WERI-Rb-1 (cell line): Measurements from ENCODE around the gene RNF112.

Experiments used
- DNase-seq: peaks from one replicate; pipeline ENCODE4 v3.0.0-alpha.2; 2020
- H3K27ac ChIP-seq: fragments of 250-450 bp; sonication (Bioruptor Pico); 2 replicates; pipeline ENCODE4 v1.5.1; 2020; ENCODE audit warnings: mild to moderate bottlenecking, moderate library complexity
- H3K27me3 ChIP-seq: fragments of 250-450 bp; sonication (Bioruptor Pico); 2 replicates; pipeline ENCODE4 v1.5.1; 2021; ENCODE audit warnings: mild to moderate bottlenecking, low read depth, moderate library complexity; ENCODE audit not compliant: insufficient read depth, severe bottlenecking
- H3K36me3 ChIP-seq: fragments of 250-450 bp; sonication (Bioruptor Pico); 2 replicates; pipeline ENCODE4 v1.5.1; 2020; ENCODE audit warnings: mild to moderate bottlenecking, moderate library complexity
- H3K4me3 ChIP-seq: 2 replicates; pipeline ENCODE4 v1.5.1; 2011; ENCODE audit warnings: low read depth, mild to moderate bottlenecking, control low read depth, low read length
- H3K9me3 ChIP-seq: fragments of 250-450 bp; sonication (Bioruptor Pico); 2 replicates; pipeline ENCODE4 v1.5.1; 2021; ENCODE audit warnings: mild to moderate bottlenecking, moderate library complexity; ENCODE audit not compliant: severe bottlenecking
- TF ChIP-seq, protein P1 (sequence below): IDR thresholded peaks from 2 replicates; pipeline ENCODE4 v1.5.1; 2011; ENCODE audit warnings: low read depth, mild to moderate bottlenecking, control low read depth, inconsistent platforms, low read length

RNF112 gene

GRCh38 chr17:19363460-19364035, 47.5 kb upstream of the RNF112 start:
- Histone ChIP-seq H3K9me3 (no peaks in the 10 kb centered on the region), H3K27me3 (no peaks in the 10 kb centered on the region), H3K4me3 (no peak overlapping the region), H3K27ac (no peak overlapping the region), H3K36me3 (no peaks in the 10 kb centered on the region)
- TF ChIP-seq, protein P1, sequence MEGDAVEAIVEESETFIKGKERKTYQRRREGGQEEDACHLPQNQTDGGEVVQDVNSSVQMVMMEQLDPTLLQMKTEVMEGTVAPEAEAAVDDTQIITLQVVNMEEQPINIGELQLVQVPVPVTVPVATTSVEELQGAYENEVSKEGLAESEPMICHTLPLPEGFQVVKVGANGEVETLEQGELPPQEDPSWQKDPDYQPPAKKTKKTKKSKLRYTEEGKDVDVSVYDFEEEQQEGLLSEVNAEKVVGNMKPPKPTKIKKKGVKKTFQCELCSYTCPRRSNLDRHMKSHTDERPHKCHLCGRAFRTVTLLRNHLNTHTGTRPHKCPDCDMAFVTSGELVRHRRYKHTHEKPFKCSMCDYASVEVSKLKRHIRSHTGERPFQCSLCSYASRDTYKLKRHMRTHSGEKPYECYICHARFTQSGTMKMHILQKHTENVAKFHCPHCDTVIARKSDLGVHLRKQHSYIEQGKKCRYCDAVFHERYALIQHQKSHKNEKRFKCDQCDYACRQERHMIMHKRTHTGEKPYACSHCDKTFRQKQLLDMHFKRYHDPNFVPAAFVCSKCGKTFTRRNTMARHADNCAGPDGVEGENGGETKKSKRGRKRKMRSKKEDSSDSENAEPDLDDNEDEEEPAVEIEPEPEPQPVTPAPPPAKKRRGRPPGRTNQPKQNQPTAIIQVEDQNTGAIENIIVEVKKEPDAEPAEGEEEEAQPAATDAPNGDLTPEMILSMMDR = no peak
- no peak for DNase-seq

DNA sequence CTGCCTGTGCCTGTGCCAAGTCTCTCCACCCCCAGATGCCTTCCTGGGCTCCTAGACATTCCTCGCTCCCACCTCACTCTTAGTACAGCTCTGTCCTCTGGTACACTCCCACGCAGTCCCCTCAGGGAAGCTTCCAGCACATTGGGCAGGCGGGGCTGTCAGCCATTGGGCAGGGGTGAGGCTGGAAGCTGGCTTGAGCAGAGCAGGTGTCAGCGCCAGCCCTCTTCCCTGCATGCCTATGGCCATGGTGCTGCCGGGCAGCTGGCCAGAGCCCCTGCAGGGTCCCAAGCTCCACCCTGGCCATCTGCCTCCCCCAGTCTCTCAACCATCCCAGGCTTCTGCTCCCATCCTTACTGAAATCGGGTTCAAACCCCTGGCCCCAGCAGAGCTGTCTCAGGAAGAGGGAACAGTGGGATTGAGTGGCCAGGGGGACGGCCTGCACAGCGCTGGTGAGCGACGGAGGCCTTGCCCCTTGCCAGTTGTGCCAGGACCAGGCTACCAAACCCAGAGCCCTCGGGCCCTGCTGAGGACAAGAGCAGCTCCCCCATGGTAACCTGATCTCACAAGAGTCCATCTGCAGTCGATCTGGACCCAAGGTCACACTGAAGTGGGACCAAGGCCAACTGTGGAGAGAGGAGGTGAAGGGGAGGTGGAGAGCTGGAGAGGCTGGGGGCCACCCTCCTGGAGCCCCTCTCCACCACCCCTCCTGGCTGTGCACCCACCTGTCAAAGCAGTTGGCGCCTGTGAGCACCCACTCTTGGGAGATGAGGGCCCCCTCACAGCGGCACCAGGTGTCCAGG, 46.1 kb upstream of the RNF112 start:
- H3K9me3 ChIP-seq = no peaks in the 10 kb centered on the region
- H3K4me3 ChIP-seq = no peak overlapping the region
- H3K36me3 ChIP-seq = no peaks in the 10 kb centered on the region
- DNase-seq = peak; percentile 52
- peak overlapping the region; percentile 64 for H3K27ac ChIP-seq
- no peaks in the 10 kb centered on the region for H3K27me3 ChIP-seq
- TF ChIP-seq, protein P1 = no peak

DNA sequence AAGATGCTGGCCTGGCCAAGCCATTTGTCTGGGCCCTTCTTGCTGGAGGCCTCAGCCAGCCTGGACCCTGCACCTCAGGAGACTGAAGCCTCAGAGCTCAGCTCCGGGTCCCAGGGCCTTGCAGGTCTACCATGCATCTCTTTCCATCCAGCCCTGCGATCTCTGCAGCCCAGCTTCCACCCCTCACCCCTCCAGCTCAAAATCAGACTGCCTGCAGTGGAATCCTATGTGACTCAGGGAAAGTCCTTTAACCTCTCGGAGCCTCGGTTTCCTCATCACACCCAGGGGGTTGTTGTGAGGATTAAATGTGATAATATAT, 45.6 kb upstream of the RNF112 start:
- H3K27me3 ChIP-seq = no peaks in the 10 kb centered on the region
- H3K36me3 ChIP-seq = no peaks in the 10 kb centered on the region
- peak overlapping the region; percentile 64 for H3K27ac ChIP-seq
- TF ChIP-seq, protein P1 = no peak
- H3K9me3 ChIP-seq = no peaks in the 10 kb centered on the region
- H3K4me3 ChIP-seq = no peak overlapping the region
- DNase-seq = no peak

- TF ChIP-seq, protein P1 = no peak
- DNase-seq = no peak
- Histone ChIP-seq H3K27me3 (no peaks in the 10 kb centered on the region), H3K9me3 (no peaks in the 10 kb centered on the region), H3K36me3 (no peaks in the 10 kb centered on the region), H3K4me3 (no peak overlapping the region), H3K27ac (no peak overlapping the region)
These were observed 45.0 kb upstream of the RNF112 start for GRCh38 chr17:19365833-19366636.

DNA sequence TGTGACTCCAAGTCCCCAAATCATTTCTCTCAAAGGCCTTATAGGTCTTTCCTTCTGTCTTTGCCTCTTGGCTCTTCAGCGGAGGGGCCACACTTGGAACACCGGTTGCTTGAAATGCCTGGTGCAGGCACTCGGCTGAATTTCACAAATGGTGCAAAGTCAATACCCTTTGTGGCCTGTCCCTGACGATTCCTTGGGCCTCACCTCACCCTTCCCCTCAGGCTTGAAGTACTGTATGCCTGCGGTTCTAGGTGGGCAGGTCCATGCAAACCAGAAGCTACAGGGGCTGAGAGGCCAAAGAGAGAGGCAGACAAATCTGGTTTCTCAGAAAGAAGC, 44.4 kb upstream of the RNF112 start:
- Histone ChIP-seq H3K27me3 (no peaks in the 10 kb centered on the region), H3K27ac (no peak overlapping the region), H3K4me3 (no peak overlapping the region), H3K9me3 (no peaks in the 10 kb centered on the region), H3K36me3 (no peaks in the 10 kb centered on the region)
- TF ChIP-seq, protein P1 = no peak
- no peak for DNase-seq
